Neural cell (in vitro differentiated cells): ENCODE measurements around the gene CCDC181.

Source experiments
- EZH2 ChIP-seq: fragments of 200-600, 300-800 bp; shearing (Covaris generic), sonication (generic); IDR thresholded peaks from 2 replicates; pipeline ENCODE4 v1.6.1; 2014; ENCODE audit warnings: antibody characterized with exemption, low read length, borderline replicate concordance, mild to moderate bottlenecking; ENCODE audit not compliant: insufficient read depth, poor library complexity, severe bottlenecking
- TAF1 ChIP-seq: IDR thresholded peaks from 2 replicates; pipeline ENCODE4 v1.6.1; 2012; ENCODE audit warnings: low read depth
- TF ChIP-seq, protein P1 (sequence below): IDR thresholded peaks from 2 replicates; pipeline ENCODE4 v1.6.1; 2012; ENCODE audit warnings: borderline replicate concordance
- TF ChIP-seq, protein P2 (sequence below): fragments of 450-650 bp; IDR thresholded peaks from 2 replicates; pipeline ENCODE4 v1.5.1; 2014; ENCODE audit warnings: antibody characterized with exemption, mild to moderate bottlenecking, moderate library complexity; ENCODE audit not compliant: poor library complexity, severe bottlenecking

DNA sequence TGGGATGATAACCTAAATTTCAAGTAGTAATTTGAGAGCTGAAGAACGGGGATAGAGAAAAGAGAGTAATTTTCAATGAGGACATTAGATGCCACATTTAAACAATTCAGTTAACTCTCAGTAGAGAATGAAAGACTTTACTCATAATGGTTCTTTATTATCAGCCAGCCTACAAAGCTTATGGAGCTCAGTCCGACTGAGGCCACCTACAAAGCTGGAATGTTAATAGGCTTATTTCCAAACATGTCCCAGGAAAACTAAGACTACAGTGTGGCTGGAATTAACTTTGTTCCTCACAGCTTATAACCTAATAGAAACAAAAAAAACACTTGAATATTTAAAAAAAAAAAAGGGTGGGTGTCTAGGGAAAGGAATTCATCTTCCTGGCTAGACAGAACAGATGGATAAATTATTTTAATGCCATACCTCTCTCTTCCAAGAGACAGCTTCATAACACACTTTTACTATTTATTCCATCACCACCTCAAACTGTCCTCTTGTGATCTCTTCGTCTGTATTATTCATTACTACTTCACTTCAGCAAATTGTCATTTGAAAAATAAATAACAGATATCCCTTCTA, 48.6 kb upstream of the CCDC181 start:
- TF ChIP-seq, protein P1, sequence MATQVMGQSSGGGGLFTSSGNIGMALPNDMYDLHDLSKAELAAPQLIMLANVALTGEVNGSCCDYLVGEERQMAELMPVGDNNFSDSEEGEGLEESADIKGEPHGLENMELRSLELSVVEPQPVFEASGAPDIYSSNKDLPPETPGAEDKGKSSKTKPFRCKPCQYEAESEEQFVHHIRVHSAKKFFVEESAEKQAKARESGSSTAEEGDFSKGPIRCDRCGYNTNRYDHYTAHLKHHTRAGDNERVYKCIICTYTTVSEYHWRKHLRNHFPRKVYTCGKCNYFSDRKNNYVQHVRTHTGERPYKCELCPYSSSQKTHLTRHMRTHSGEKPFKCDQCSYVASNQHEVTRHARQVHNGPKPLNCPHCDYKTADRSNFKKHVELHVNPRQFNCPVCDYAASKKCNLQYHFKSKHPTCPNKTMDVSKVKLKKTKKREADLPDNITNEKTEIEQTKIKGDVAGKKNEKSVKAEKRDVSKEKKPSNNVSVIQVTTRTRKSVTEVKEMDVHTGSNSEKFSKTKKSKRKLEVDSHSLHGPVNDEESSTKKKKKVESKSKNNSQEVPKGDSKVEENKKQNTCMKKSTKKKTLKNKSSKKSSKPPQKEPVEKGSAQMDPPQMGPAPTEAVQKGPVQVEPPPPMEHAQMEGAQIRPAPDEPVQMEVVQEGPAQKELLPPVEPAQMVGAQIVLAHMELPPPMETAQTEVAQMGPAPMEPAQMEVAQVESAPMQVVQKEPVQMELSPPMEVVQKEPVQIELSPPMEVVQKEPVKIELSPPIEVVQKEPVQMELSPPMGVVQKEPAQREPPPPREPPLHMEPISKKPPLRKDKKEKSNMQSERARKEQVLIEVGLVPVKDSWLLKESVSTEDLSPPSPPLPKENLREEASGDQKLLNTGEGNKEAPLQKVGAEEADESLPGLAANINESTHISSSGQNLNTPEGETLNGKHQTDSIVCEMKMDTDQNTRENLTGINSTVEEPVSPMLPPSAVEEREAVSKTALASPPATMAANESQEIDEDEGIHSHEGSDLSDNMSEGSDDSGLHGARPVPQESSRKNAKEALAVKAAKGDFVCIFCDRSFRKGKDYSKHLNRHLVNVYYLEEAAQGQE = no peak
- TF ChIP-seq EZH2 = no peak
- no peak for TF ChIP-seq TAF1
- TF ChIP-seq, protein P2, sequence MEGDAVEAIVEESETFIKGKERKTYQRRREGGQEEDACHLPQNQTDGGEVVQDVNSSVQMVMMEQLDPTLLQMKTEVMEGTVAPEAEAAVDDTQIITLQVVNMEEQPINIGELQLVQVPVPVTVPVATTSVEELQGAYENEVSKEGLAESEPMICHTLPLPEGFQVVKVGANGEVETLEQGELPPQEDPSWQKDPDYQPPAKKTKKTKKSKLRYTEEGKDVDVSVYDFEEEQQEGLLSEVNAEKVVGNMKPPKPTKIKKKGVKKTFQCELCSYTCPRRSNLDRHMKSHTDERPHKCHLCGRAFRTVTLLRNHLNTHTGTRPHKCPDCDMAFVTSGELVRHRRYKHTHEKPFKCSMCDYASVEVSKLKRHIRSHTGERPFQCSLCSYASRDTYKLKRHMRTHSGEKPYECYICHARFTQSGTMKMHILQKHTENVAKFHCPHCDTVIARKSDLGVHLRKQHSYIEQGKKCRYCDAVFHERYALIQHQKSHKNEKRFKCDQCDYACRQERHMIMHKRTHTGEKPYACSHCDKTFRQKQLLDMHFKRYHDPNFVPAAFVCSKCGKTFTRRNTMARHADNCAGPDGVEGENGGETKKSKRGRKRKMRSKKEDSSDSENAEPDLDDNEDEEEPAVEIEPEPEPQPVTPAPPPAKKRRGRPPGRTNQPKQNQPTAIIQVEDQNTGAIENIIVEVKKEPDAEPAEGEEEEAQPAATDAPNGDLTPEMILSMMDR = no peak
